MM.1S (cell line): ENCODE data around the gene CAMP.

Experiments used
- DNase-seq: peaks from one replicate; pipeline ENCODE4 v3.0.0-alpha.2; 2015
- H2AFZ ChIP-seq: fragments of 300-600 bp; sonication (generic); 2 replicates; pipeline ENCODE4 v1.6.0; 2016; ENCODE audit warnings: antibody characterized with exemption, low read length
- H3F3A ChIP-seq: fragments of 300-600 bp; sonication (generic); 2 replicates; pipeline ENCODE4 v1.6.1; 2016; ENCODE audit warnings: mild to moderate bottlenecking, antibody characterized with exemption, low read length, moderate library complexity, mixed read lengths; ENCODE audit not compliant: insufficient read depth
- H3K27ac ChIP-seq: fragments of 300-600 bp; sonication (generic); 2 replicates; pipeline ENCODE4 v1.5.1; 2016; ENCODE audit warnings: mild to moderate bottlenecking, low read length
- H3K27me3 ChIP-seq: fragments of 300-600 bp; sonication (generic); replicated peaks from 2 replicates; pipeline ENCODE4 v1.6.0; 2016; ENCODE audit warnings: low read length; ENCODE audit not compliant: insufficient read depth
- H3K36me3 ChIP-seq: fragments of 300-600 bp; sonication (generic); replicated peaks from 2 replicates; pipeline ENCODE4 v1.6.1; 2016; ENCODE audit warnings: mild to moderate bottlenecking, low read length, mixed read lengths; ENCODE audit not compliant: insufficient read depth
- H3K4me1 ChIP-seq: fragments of 300-600 bp; sonication (generic); 2 replicates; pipeline ENCODE4 v1.6.1; 2016; ENCODE audit warnings: low read length, mixed read lengths
- H3K4me2 ChIP-seq: fragments of 300-600 bp; sonication (generic); 2 replicates; pipeline ENCODE4 v1.6.0; 2016; ENCODE audit warnings: low read depth, low read length
- H3K4me3 ChIP-seq: fragments of 300-600 bp; sonication (generic); 2 replicates; pipeline ENCODE4 v1.5.1; 2016; ENCODE audit warnings: low read length, mixed read lengths
- H3K79me2 ChIP-seq: fragments of 300-600 bp; sonication (generic); 2 replicates; pipeline ENCODE4 v1.6.1; 2016; ENCODE audit warnings: mixed run types, low read length, mixed read lengths
- H3K9ac ChIP-seq: fragments of 300-600 bp; sonication (generic); 2 replicates; pipeline ENCODE4 v1.6.1; 2016; ENCODE audit warnings: low read length, mixed read lengths
- H3K9me2 ChIP-seq: fragments of 300-600 bp; sonication (generic); replicated peaks from 2 replicates; pipeline ENCODE4 v1.6.1; 2016; ENCODE audit warnings: mild to moderate bottlenecking, low read length, mixed read lengths; ENCODE audit not compliant: insufficient read depth
- H3K9me3 ChIP-seq: fragments of 300-600 bp; sonication (generic); replicated peaks from 2 replicates; pipeline ENCODE4 v1.6.1; 2016; ENCODE audit warnings: mild to moderate bottlenecking, low read length, mixed read lengths; ENCODE audit not compliant: insufficient read depth
- H4K20me1 ChIP-seq: fragments of 300-600 bp; sonication (generic); 2 replicates; pipeline ENCODE4 v1.6.1; 2016; ENCODE audit warnings: mild to moderate bottlenecking, low read length, moderate library complexity, mixed read lengths; ENCODE audit not compliant: insufficient read depth
- CTCF ChIP-seq: fragments of 300-600 bp; sonication (generic); IDR thresholded peaks from 2 replicates; pipeline ENCODE4 v1.5.1; 2016; ENCODE audit warnings: antibody characterized with exemption, low read length, mixed read lengths
- EZH2 ChIP-seq: fragments of 300-600 bp; sonication (generic); optimal IDR thresholded peaks from 2 replicates; pipeline ENCODE3; 2017; ENCODE audit warnings: low read depth, mild to moderate bottlenecking, antibody characterized with exemption, low read length, mixed read lengths
- EZH2phosphoT487 ChIP-seq: fragments of 300-600 bp; sonication (generic); IDR thresholded peaks from 2 replicates; pipeline ENCODE4 v1.6.1; 2018; ENCODE audit warnings: antibody characterized with exemption, low read length

CAMP gene

GRCh38 chr3:48214225-48214624 lies 9.1 kb upstream of the CAMP start:
- Histone ChIP-seq H3K79me2 (no peaks in the 10 kb centered on the region), H3K9ac (no peak overlapping the region), H3K9me3 (no peaks in the 10 kb centered on the region), H3K4me3 (no peak overlapping the region), H3K4me2 (no peak overlapping the region), H4K20me1 (no peaks in the 10 kb centered on the region), H2AFZ (no peak overlapping the region), H3K9me2 (no peaks in the 10 kb centered on the region), H3K27ac (no peak overlapping the region), H3K27me3 (no peaks in the 10 kb centered on the region), H3K4me1 (no peaks in the 10 kb centered on the region), H3F3A (no peaks in the 10 kb centered on the region), H3K36me3 (no peaks in the 10 kb centered on the region)
- DNase-seq = no peak
- no peak for TF ChIP-seq EZH2
- TF ChIP-seq CTCF = no peak
- TF ChIP-seq EZH2phosphoT487 = no peak

DNA sequence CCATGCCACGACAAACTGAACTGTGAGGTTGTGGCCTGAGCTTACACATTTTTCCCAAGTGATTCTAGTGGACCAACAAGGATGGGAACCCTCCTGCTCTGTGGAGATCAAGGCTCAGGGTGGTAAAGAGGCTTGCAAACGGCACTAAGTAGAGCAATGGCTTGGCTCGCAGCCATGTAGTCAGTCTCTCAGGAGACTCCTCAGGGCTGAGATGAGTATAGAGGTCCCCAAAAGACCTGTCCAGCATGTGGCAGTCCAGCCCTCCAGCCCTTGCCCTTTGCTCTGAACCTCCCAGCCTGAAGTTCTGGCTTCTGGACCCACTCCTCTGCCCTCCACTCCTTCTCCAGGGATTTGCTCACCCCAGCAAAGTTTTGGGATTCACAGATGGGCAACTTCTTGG lies 8.3 kb upstream of the CAMP start:
- Histone ChIP-seq H3K27ac (no peak overlapping the region), H3K4me2 (no peak overlapping the region)

GRCh38 chr3:48215466-48215865 lies 7.8 kb upstream of the CAMP start:
- H3K4me2 ChIP-seq = no peak overlapping the region
- no peak for TF ChIP-seq CTCF
- no peak overlapping the region for H3K9ac ChIP-seq
- H3K4me1 ChIP-seq = no peaks in the 10 kb centered on the region
- H3K27ac ChIP-seq = no peak overlapping the region
- no peaks in the 10 kb centered on the region for H3K9me2 ChIP-seq
- H3K4me3 ChIP-seq = no peak overlapping the region
- H3K9me3 ChIP-seq = no peaks in the 10 kb centered on the region
- no peaks in the 10 kb centered on the region for H3K36me3 ChIP-seq
- no peak overlapping the region for H2AFZ ChIP-seq
- no peaks in the 10 kb centered on the region for H3K27me3 ChIP-seq
- H4K20me1 ChIP-seq = no peaks in the 10 kb centered on the region
- H3F3A ChIP-seq = no peaks in the 10 kb centered on the region
- no peaks in the 10 kb centered on the region for H3K79me2 ChIP-seq
- DNase-seq = no peak

More for the DNA sequence above, 8.3 kb upstream of the CAMP start:
- no peaks in the 10 kb centered on the region for H3F3A ChIP-seq
- H3K4me1 ChIP-seq = no peaks in the 10 kb centered on the region
- no peak overlapping the region for H3K4me3 ChIP-seq
- no peak overlapping the region for H2AFZ ChIP-seq
- no peaks in the 10 kb centered on the region for H4K20me1 ChIP-seq
- DNase-seq = no peak
- TF ChIP-seq CTCF (no peak), EZH2phosphoT487 (no peak), EZH2 (no peak)
- no peaks in the 10 kb centered on the region for H3K27me3 ChIP-seq
- no peaks in the 10 kb centered on the region for H3K9me3 ChIP-seq
- no peaks in the 10 kb centered on the region for H3K9me2 ChIP-seq
- no peak overlapping the region for H3K9ac ChIP-seq
- no peaks in the 10 kb centered on the region for H3K79me2 ChIP-seq
- H3K36me3 ChIP-seq = no peaks in the 10 kb centered on the region
